ENCODE results near the gene PCDH9. TPM values are rescaled to one million over a fixed set of nuclear protein-coding genes. Genes with fewer than 3 reads are reported as not detected.

The PCDH9 gene
- total RNA-seq, 2 donors from 2014 or later: 0.20 to 0.50 TPM

GRCh38 chr13:66585669-66586203 is 644.4 kb downstream of the PCDH9 start:
- H3K9me3 Mint-ChIP-seq: peaks cover 3% of the 10 kb centered on the region
- DNase-seq (ENCODE audit: low spot score): no peak
- H3K27ac Mint-ChIP-seq: no peak overlapping the region
- peaks cover 0 to 3% of the 10 kb centered on the region in 2 donors for H3K4me1 Mint-ChIP-seq (ENCODE audit: low read depth in 2 of 2)
- no peaks in the 10 kb centered on the region for H3K36me3 Mint-ChIP-seq
- ATAC-seq: no peak
- H3K27me3 Mint-ChIP-seq: no peaks in the 10 kb centered on the region
- H3K4me3 Mint-ChIP-seq: no peak overlapping the region

GRCh38 chr13:66581675-66582074 is 648.5 kb downstream of the PCDH9 start:
- no peaks in the 10 kb centered on the region for H3K27me3 Mint-ChIP-seq
- peaks cover 0 to 3% of the 10 kb centered on the region in 2 donors for H3K4me1 Mint-ChIP-seq (ENCODE audit: low read depth in 2 of 2)
- ATAC-seq: no peak
- H3K9me3 Mint-ChIP-seq: peaks cover 3% of the 10 kb centered on the region
- no peak overlapping the region for H3K4me3 Mint-ChIP-seq
- DNase-seq (ENCODE audit: low spot score): no peak
- H3K27ac Mint-ChIP-seq: no peak overlapping the region
- H3K36me3 Mint-ChIP-seq: no peaks in the 10 kb centered on the region

- Mint-ChIP-seq H3K36me3 (no peaks in the 10 kb centered on the region), H3K4me3 (no peak overlapping the region), H3K27me3 (no peaks in the 10 kb centered on the region), H3K4me1 (ENCODE audit: low read depth in 2 of 2) (no peaks in the 10 kb centered on the region), H3K9me3 (peaks cover 6% of the 10 kb centered on the region), H3K27ac (no peak overlapping the region)
- no peak for DNase-seq (ENCODE audit: low spot score)
- no peak for ATAC-seq
These were observed 651.8 kb downstream of the PCDH9 start for GRCh38 chr13:66578305-66578704.

- DNase-seq (ENCODE audit: low spot score): no peak
- Mint-ChIP-seq H3K9me3 (peaks cover 6% of the 10 kb centered on the region), H3K4me3 (no peak overlapping the region)
These were observed 652.8 kb downstream of the PCDH9 start for GRCh38 chr13:66577358-66577757.

GRCh38 chr13:66576381-66576780 is 653.8 kb downstream of the PCDH9 start:
- peaks cover 6% of the 10 kb centered on the region for H3K9me3 Mint-ChIP-seq
- H3K4me1 Mint-ChIP-seq (ENCODE audit: low read depth in 2 of 2): no peaks in the 10 kb centered on the region
- no peak overlapping the region for H3K4me3 Mint-ChIP-seq
- ATAC-seq (no peak), DNase-seq (ENCODE audit: low spot score) (no peak)
- H3K36me3 Mint-ChIP-seq: no peaks in the 10 kb centered on the region
- no peaks in the 10 kb centered on the region for H3K27me3 Mint-ChIP-seq
- no peak overlapping the region for H3K27ac Mint-ChIP-seq

More at GRCh38 chr13:66577358-66577757, 652.8 kb downstream of the PCDH9 start:
- no peaks in the 10 kb centered on the region for H3K36me3 Mint-ChIP-seq
- no peaks in the 10 kb centered on the region for H3K4me1 Mint-ChIP-seq (ENCODE audit: low read depth in 2 of 2)
- H3K27ac Mint-ChIP-seq: no peak overlapping the region
- no peak for ATAC-seq
- H3K27me3 Mint-ChIP-seq: no peaks in the 10 kb centered on the region

GRCh38 chr13:66574606-66575005 is 655.5 kb downstream of the PCDH9 start:
- H3K4me3 Mint-ChIP-seq: no peak overlapping the region
- no peaks in the 10 kb centered on the region for H3K36me3 Mint-ChIP-seq
- no peak overlapping the region for H3K27ac Mint-ChIP-seq
- no peaks in the 10 kb centered on the region for H3K4me1 Mint-ChIP-seq (ENCODE audit: low read depth in 2 of 2)
- H3K27me3 Mint-ChIP-seq: no peaks in the 10 kb centered on the region
- ATAC-seq (no peak), DNase-seq (ENCODE audit: low spot score) (no peak)
- peaks cover 6% of the 10 kb centered on the region for H3K9me3 Mint-ChIP-seq

- no peak overlapping the region for H3K4me3 Mint-ChIP-seq
- H3K36me3 Mint-ChIP-seq: no peaks in the 10 kb centered on the region
- H3K27me3 Mint-ChIP-seq: no peaks in the 10 kb centered on the region
- H3K27ac Mint-ChIP-seq: no peak overlapping the region
- H3K9me3 Mint-ChIP-seq: peaks cover 9% of the 10 kb centered on the region
- DNase-seq (ENCODE audit: low spot score) (no peak), ATAC-seq (no peak)
- no peaks in the 10 kb centered on the region for H3K4me1 Mint-ChIP-seq (ENCODE audit: low read depth in 2 of 2)
These were observed 662.1 kb downstream of the PCDH9 start for GRCh38 chr13:66567899-66568612.

GRCh38 chr13:66565279-66565678 is 664.9 kb downstream of the PCDH9 start:
- Mint-ChIP-seq H3K36me3 (no peaks in the 10 kb centered on the region), H3K27ac (no peak overlapping the region), H3K9me3 (peaks cover 10% of the 10 kb centered on the region), H3K4me3 (no peak overlapping the region), H3K4me1 (ENCODE audit: low read depth in 2 of 2) (no peaks in the 10 kb centered on the region), H3K27me3 (no peaks in the 10 kb centered on the region)
- ATAC-seq (no peak), DNase-seq (ENCODE audit: low spot score) (no peak)

- no peak for ATAC-seq
- Mint-ChIP-seq H3K4me3 (no peak overlapping the region), H3K27ac (no peak overlapping the region), H3K4me1 (ENCODE audit: low read depth in 2 of 2) (no peaks in the 10 kb centered on the region), H3K27me3 (no peaks in the 10 kb centered on the region), H3K9me3 (peaks cover 12% of the 10 kb centered on the region), H3K36me3 (no peaks in the 10 kb centered on the region)
- DNase-seq (ENCODE audit: low spot score): no peak
These were observed 667.1 kb downstream of the PCDH9 start for GRCh38 chr13:66563076-66563475.

- Mint-ChIP-seq H3K27ac (no peak overlapping the region), H3K27me3 (no peaks in the 10 kb centered on the region), H3K4me1 (ENCODE audit: low read depth in 2 of 2) (no peaks in the 10 kb centered on the region), H3K4me3 (no peak overlapping the region), H3K36me3 (no peaks in the 10 kb centered on the region), H3K9me3 (peaks cover 9% of the 10 kb centered on the region)
- ATAC-seq (no peak), DNase-seq (ENCODE audit: low spot score) (no peak)
These were observed 668.1 kb downstream of the PCDH9 start for GRCh38 chr13:66562054-66562453.

GRCh38 chr13:66560991-66561390 is 669.1 kb downstream of the PCDH9 start:
- DNase-seq (ENCODE audit: low spot score) (no peak), ATAC-seq (no peak)
- Mint-ChIP-seq H3K27me3 (no peaks in the 10 kb centered on the region), H3K4me3 (no peak overlapping the region), H3K9me3 (peaks cover 9% of the 10 kb centered on the region), H3K27ac (no peak overlapping the region), H3K4me1 (ENCODE audit: low read depth in 2 of 2) (no peaks in the 10 kb centered on the region), H3K36me3 (no peaks in the 10 kb centered on the region)

- no peak overlapping the region for H3K27ac Mint-ChIP-seq
- H3K36me3 Mint-ChIP-seq: no peaks in the 10 kb centered on the region
- DNase-seq (ENCODE audit: low spot score) (no peak), ATAC-seq (no peak)
- no peaks in the 10 kb centered on the region for H3K4me1 Mint-ChIP-seq (ENCODE audit: low read depth in 2 of 2)
- H3K9me3 Mint-ChIP-seq: peaks cover 9% of the 10 kb centered on the region
- H3K4me3 Mint-ChIP-seq: no peak overlapping the region
- H3K27me3 Mint-ChIP-seq: no peaks in the 10 kb centered on the region
These were observed 669.9 kb downstream of the PCDH9 start for GRCh38 chr13:66560189-66560588.

GRCh38 chr13:66559093-66559492 is 671.0 kb downstream of the PCDH9 start:
- Mint-ChIP-seq H3K36me3 (no peaks in the 10 kb centered on the region), H3K4me1 (ENCODE audit: low read depth in 2 of 2) (no peaks in the 10 kb centered on the region), H3K27ac (no peak overlapping the region), H3K9me3 (peaks cover 9% of the 10 kb centered on the region), H3K4me3 (no peak overlapping the region), H3K27me3 (no peaks in the 10 kb centered on the region)
- ATAC-seq (no peak), DNase-seq (ENCODE audit: low spot score) (no peak)

- no peaks in the 10 kb centered on the region for H3K4me1 Mint-ChIP-seq (ENCODE audit: low read depth in 2 of 2)
- H3K27ac Mint-ChIP-seq: no peak overlapping the region
- no peak overlapping the region for H3K4me3 Mint-ChIP-seq
- peaks cover 8% of the 10 kb centered on the region for H3K9me3 Mint-ChIP-seq
- H3K36me3 Mint-ChIP-seq: no peaks in the 10 kb centered on the region
- ATAC-seq: no peak
- no peak for DNase-seq (ENCODE audit: low spot score)
- no peaks in the 10 kb centered on the region for H3K27me3 Mint-ChIP-seq
These were observed 671.6 kb downstream of the PCDH9 start for GRCh38 chr13:66558506-66558905.

GRCh38 chr13:66557357-66557756 is 672.8 kb downstream of the PCDH9 start:
- ATAC-seq (no peak), DNase-seq (ENCODE audit: low spot score) (no peak)
- Mint-ChIP-seq H3K36me3 (no peaks in the 10 kb centered on the region), H3K9me3 (peaks cover 4% of the 10 kb centered on the region), H3K4me3 (no peak overlapping the region), H3K27ac (no peak overlapping the region), H3K27me3 (no peaks in the 10 kb centered on the region), H3K4me1 (ENCODE audit: low read depth in 2 of 2) (no peaks in the 10 kb centered on the region)

All from natural killer cell treated with Interleukin-12 subunit alpha and Interleukin-12 subunit beta and Interleukin-15 and Interleukin-18, amount 100 ng/mL, for 72 hours (primary cell).